ENCODE results near the gene RNF150. TPM values are rescaled to one million over a fixed set of nuclear protein-coding genes. Genes with fewer than 3 reads are reported as not detected.

The RNF150 gene
- total RNA-seq, 4 donors from 2014 or later = 9.7 to 58.2 (median 36.6) TPM

- no peaks in the 10 kb centered on the region for H3K27me3 ChIP-seq
- no peaks in the 10 kb centered on the region for H3K36me3 ChIP-seq
- peak; percentile 23 to 45 for DNase-seq
- intact Hi-C loops (cut with DNase I; ENCODE audit: low total_unique reads) = no loop called here
- H3K27ac ChIP-seq = peak overlapping the region in 1 of 2 donors; percentile 41
- H3K9me3 ChIP-seq = no peaks in the 10 kb centered on the region
- TF ChIP-seq CTCF (IDR thresholded peaks at IDR 0.05) (no peak), POLR2A (IDR thresholded peaks at IDR 0.05) (no peak)
- H3K4me1 ChIP-seq = peaks cover 4 to 5% of the 10 kb centered on the region in 2 donors
- H3K4me3 ChIP-seq = no peak overlapping the region
These were observed 198.0 kb downstream of the RNF150 start for GRCh38 chr4:140935254-140935653.

GRCh38 chr4:140932501-140933045, 200.7 kb downstream of the RNF150 start:
- no peak overlapping the region for H3K27ac ChIP-seq
- H3K4me3 ChIP-seq = no peak overlapping the region
- H3K9me3 ChIP-seq = no peaks in the 10 kb centered on the region
- intact Hi-C loops (cut with DNase I; ENCODE audit: low total_unique reads) = no loop called here
- H3K36me3 ChIP-seq = no peaks in the 10 kb centered on the region
- peaks cover 4 to 5% of the 10 kb centered on the region in 2 donors for H3K4me1 ChIP-seq
- TF ChIP-seq CTCF (IDR thresholded peaks at IDR 0.05) = no peak
- no peak for TF ChIP-seq POLR2A (IDR thresholded peaks at IDR 0.05)
- no peaks in the 10 kb centered on the region for H3K27me3 ChIP-seq
- no peak for DNase-seq

- DNase-seq = no peak
- no peak overlapping the region for H3K27ac ChIP-seq
- no peaks in the 10 kb centered on the region for H3K36me3 ChIP-seq
- no peaks in the 10 kb centered on the region for H3K27me3 ChIP-seq
- H3K9me3 ChIP-seq = no peaks in the 10 kb centered on the region
- intact Hi-C loops (cut with DNase I; ENCODE audit: low total_unique reads) = no loop called here
- H3K4me3 ChIP-seq = no peak overlapping the region
- peaks cover 4 to 5% of the 10 kb centered on the region in 2 donors for H3K4me1 ChIP-seq
- TF ChIP-seq POLR2A (IDR thresholded peaks at IDR 0.05) = no peak
- no peak for TF ChIP-seq CTCF (IDR thresholded peaks at IDR 0.05)
These were observed 201.4 kb downstream of the RNF150 start for GRCh38 chr4:140931911-140932310.

GRCh38 chr4:140930557-140930956, 202.7 kb downstream of the RNF150 start:
- no peaks in the 10 kb centered on the region for H3K9me3 ChIP-seq
- peak in 1 of 2 donors; percentile 42 for DNase-seq
- H3K4me3 ChIP-seq = no peak overlapping the region
- H3K27me3 ChIP-seq = no peaks in the 10 kb centered on the region
- TF ChIP-seq POLR2A (IDR thresholded peaks at IDR 0.05) (no peak), CTCF (IDR thresholded peaks at IDR 0.05) (no peak)
- H3K4me1 ChIP-seq = peaks cover 2 to 4% of the 10 kb centered on the region in 2 donors
- intact Hi-C loops (cut with DNase I; ENCODE audit: low total_unique reads) = no loop called here
- H3K27ac ChIP-seq = peak overlapping the region; percentile 42 to 54
- no peaks in the 10 kb centered on the region for H3K36me3 ChIP-seq

- no peak for TF ChIP-seq CTCF (IDR thresholded peaks at IDR 0.05)
- Histone ChIP-seq H3K4me3 (no peak overlapping the region), H3K27ac (peak overlapping the region in 1 of 2 donors; percentile 54), H3K27me3 (no peaks in the 10 kb centered on the region), H3K36me3 (no peaks in the 10 kb centered on the region), H3K9me3 (no peaks in the 10 kb centered on the region), H3K4me1 (peaks cover 0 to 4% of the 10 kb centered on the region in 2 donors)
- intact Hi-C loops (cut with DNase I; ENCODE audit: low total_unique reads) = no loop called here
- DNase-seq = no peak
These were observed 203.3 kb downstream of the RNF150 start for GRCh38 chr4:140930011-140930410.

Measured in uterus (tissue), 4 donors.